Right cardiac atrium (tissue), 5 donors: ENCODE measurements around the gene ABCC1. TPM values are rescaled to one million over a fixed set of nuclear protein-coding genes. Genes with fewer than 3 reads are reported as not detected.
"Not testable (repeated sequence)": the region's sequence is repeated elsewhere in the genome, so short reads cannot be mapped to it uniquely, and the experiment has no call there.

ENCODE experiments used
- ATAC-seq, 2 donors: fragments of 200-7000 bp; cut with Tn5 transposase; one replicate each; pipeline versions ENCODE4 v1.8.0 to v1.9.1; 2020; ENCODE audit warnings: moderate library complexity in 2 of 2, mild to moderate bottlenecking in 1 of 2
- DNase-seq, 3 donors: peaks; one replicate each; pipeline ENCODE4 v3.0.0-alpha.2; 2020
- H3K27ac ChIP-seq: one replicate; pipeline ENCODE4 v1.5.1; 2013; ENCODE audit warnings: mild to moderate bottlenecking, low read length, control low read depth, moderate library complexity
- H3K27me3 ChIP-seq: one replicate; pipeline ENCODE4 v1.6.1; 2013; ENCODE audit not compliant: control insufficient read depth, insufficient read depth
- H3K4me1 ChIP-seq: one replicate; pipeline ENCODE4 v1.6.1; 2013; ENCODE audit warnings: low read length; ENCODE audit not compliant: control insufficient read depth, insufficient read depth
- H3K4me3 ChIP-seq: one replicate; pipeline ENCODE4 v1.5.1; 2013; ENCODE audit warnings: low read length, control low read depth
- H3K9me3 ChIP-seq: one replicate; pipeline ENCODE4 v1.6.1; 2013; ENCODE audit warnings: low read length; ENCODE audit not compliant: control insufficient read depth
- WGBS: extraction: QIAGEN DNeasy Blood & Tissue Kit; methylation state at CpG from one replicate; pipeline ENCODE4 v1.1.7; 2013; 5-methylcytosine and 5-hydroxymethylcytosine counted together
- intact Hi-C, 4 donors: fragments of 100-400 bp; cut with DNase I; formaldehyde crosslinking; loops; one replicate each; pipeline versions ENCODE4 v1.11.0 to v1.14.0; 2022 to 2023
- polyA plus RNA-seq: library from polyadenylated mRNA; stranded (reverse); fragments of 200-250 nt; gene quantifications from one replicate; pipeline ENCODE4 v1.2.3, GENCODE V29; 2013
- total RNA-seq, 4 donors: library from RNA; stranded (reverse); fragmentation: NEBNext Ultra II Directional; extraction: Animal tissue kit (Norgen Biotek cat#: 25700); gene quantifications; one replicate each; pipeline ENCODE4 v1.2.1, GENCODE V29; 2021
- donor health status: healthy with polysubstance abuse.
- donor health status: DM: no; HTN: yes; CAD: no.
- donor health status: DM: no; HTN: no; CAD: no.
- donor health status: DM: no; HTN: yes; CAD: no; lungs with severe emphysema.
- donor health status: DM: yes; HTN: yes; CAD: no.

Gene ABCC1
- total and polyA plus RNA-seq, 5 donors = 9.7 to 30.9 (median 24.4) TPM

DNA sequence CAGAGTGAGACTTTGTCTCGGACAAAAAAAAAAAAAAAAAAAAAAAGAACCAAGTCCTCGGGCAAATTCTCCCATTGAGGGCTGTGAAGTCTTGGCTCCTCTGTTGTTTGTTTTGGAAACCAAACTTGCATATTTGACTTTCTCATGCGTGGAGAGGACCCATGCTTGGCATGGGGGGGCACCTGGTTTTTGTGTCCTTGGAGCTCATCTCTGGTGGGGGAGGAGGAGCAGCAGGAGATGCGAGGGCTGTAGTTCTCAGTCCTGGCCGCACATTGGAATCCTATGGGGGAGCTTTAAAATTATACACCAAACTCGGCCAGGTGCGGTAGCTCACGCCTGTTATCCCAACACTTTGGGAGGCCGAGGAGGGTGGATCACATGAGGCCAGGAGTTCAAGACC is 199.3 kb downstream of the ABCC1 start:
- H3K27ac ChIP-seq = no peak overlapping the region
- ATAC-seq = no peak
- WGBS = 78% methylated on average over 9 of the region's 9 CpGs
- intact Hi-C loops = no loop called here
- no peaks in the 10 kb centered on the region for H3K27me3 ChIP-seq
- no peaks in the 10 kb centered on the region for H3K9me3 ChIP-seq
- H3K4me3 ChIP-seq = no peak overlapping the region
- no peak for DNase-seq
- H3K4me1 ChIP-seq = peaks cover 4% of the 10 kb centered on the region

DNA sequence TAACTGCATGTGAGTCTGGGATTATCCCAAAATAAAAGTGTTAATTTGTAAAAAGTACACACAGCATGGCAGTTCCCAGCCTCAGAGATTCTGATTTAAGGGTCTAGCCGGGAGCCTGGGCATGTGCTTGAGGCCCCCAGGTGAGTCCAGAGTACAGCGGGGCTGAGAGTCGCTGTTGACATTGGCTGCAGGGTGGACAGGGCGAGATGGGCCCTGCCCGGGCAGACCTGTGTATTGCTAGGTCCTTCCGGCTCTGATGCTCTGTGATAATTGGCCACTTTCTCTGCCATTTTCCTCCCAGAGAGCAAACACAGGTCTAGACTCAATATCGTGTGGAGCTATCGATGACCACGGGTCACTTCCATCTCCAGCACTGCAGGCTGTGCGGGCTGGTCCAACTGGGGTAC is 200.3 kb downstream of the ABCC1 start:
- ATAC-seq = peak; percentile 16 to 19
- peaks cover 4% of the 10 kb centered on the region for H3K4me1 ChIP-seq
- 76% methylated on average over 10 of the region's 10 CpGs for WGBS
- peak overlapping the region; percentile 34 for H3K27ac ChIP-seq
- H3K4me3 ChIP-seq = no peak overlapping the region
- intact Hi-C loops = no loop called here
- H3K9me3 ChIP-seq = no peaks in the 10 kb centered on the region
- no peak for DNase-seq
- no peaks in the 10 kb centered on the region for H3K27me3 ChIP-seq

GRCh38 chr16:16150117-16150877 is 200.9 kb downstream of the ABCC1 start:
- Histone ChIP-seq H3K27me3 (no peaks in the 10 kb centered on the region), H3K4me1 (peaks cover 4% of the 10 kb centered on the region), H3K9me3 (no peaks in the 10 kb centered on the region), H3K27ac (peak overlapping the region; percentile 34), H3K4me3 (no peak overlapping the region)
- peak; percentile 64 to 91 (median 88) for DNase-seq
- peak; percentile 75 to 89 for ATAC-seq
- WGBS = 22% methylated on average over 28 of the region's 28 CpGs
- intact Hi-C loops = no loop called here

DNA sequence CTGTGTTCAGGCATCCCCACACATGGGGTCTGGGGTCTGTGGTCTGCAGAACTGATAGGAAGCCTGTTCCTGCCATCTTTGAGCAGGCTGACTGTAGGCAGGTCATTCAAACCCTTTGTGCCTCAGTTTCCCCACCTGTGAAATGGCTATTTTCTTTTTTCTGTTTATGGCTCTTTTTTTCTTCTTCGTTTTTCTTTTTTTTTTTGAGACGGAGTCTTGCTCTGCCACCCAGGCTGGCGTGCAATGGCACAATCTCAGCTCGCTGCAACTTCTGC is 201.4 kb downstream of the ABCC1 start:
- H3K4me1 ChIP-seq = peaks cover 4% of the 10 kb centered on the region
- no peaks in the 10 kb centered on the region for H3K27me3 ChIP-seq
- intact Hi-C loops = no loop called here
- H3K9me3 ChIP-seq = no peaks in the 10 kb centered on the region
- DNase-seq (no peak), ATAC-seq (no peak)
- 93% methylated on average over 4 of the region's 4 CpGs for WGBS
- peak overlapping the region; percentile 5 for H3K27ac ChIP-seq
- no peak overlapping the region for H3K4me3 ChIP-seq

GRCh38 chr16:16151315-16151714 is 201.9 kb downstream of the ABCC1 start:
- H3K27ac ChIP-seq = no peak overlapping the region
- H3K27me3 ChIP-seq = no peaks in the 10 kb centered on the region
- ATAC-seq = no peak
- no peak for DNase-seq
- H3K4me1 ChIP-seq = peaks cover 4% of the 10 kb centered on the region
- no peak overlapping the region for H3K4me3 ChIP-seq
- no peaks in the 10 kb centered on the region for H3K9me3 ChIP-seq
- 87% methylated on average over 8 of the region's 8 CpGs for WGBS
- intact Hi-C loops = no loop called here

DNA sequence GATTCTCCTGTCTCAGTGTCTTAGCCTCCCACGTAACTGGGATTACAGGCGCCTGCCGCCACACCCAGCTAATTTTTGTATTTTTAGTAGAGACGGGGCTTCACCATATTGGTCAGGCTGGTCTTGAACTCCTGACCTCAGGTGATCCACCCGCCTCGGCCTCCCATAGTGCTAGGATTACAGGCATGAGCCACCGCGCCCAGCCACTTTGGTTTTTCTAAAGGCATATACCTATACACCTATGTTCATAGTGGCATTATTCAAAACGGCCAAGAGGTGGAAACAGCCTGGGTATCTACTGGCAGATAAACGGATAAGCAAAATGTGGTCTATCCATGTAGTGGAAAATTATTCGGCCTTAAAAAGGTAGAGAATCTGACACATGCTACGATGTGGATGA is 203.6 kb downstream of the ABCC1 start:
- H3K4me1 ChIP-seq, H3K27me3 ChIP-seq, H3K27ac ChIP-seq, H3K4me3 ChIP-seq, intact Hi-C loops, H3K9me3 ChIP-seq, ATAC-seq, DNase-seq: not testable (repeated sequence)
- WGBS = 93% methylated on average over 12 of the region's 12 CpGs

GRCh38 chr16:16154281-16154951 is 205.0 kb downstream of the ABCC1 start:
- intact Hi-C loops = no loop called here
- WGBS = 79% methylated on average over 18 of the region's 18 CpGs
- no peak for DNase-seq
- Histone ChIP-seq H3K4me3 (no peak overlapping the region), H3K27ac (no peak overlapping the region), H3K27me3 (no peaks in the 10 kb centered on the region), H3K4me1 (no peaks in the 10 kb centered on the region), H3K9me3 (no peaks in the 10 kb centered on the region)
- no peak for ATAC-seq

DNA sequence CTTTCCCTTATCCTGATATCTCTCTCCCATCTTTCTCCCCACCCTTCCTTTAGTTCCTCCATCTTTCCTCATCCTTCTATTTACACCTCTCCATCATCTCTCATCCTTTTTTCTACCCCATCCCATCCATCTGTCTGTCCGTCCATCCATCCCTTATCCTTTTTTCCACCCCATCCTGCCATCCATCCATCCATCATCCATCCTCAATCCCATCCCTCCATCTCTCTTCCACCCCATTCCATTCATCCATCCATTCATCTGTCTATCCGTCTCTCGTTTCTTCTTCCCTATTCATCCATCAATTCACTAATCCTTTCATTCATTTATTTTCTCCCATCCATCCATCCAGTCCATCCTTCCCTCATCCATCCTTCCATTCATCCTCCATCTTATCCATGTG is 205.8 kb downstream of the ABCC1 start:
- ATAC-seq (no peak), DNase-seq (no peak)
- WGBS = 91% methylated on average over 3 of the region's 3 CpGs
- H3K27ac ChIP-seq = no peak overlapping the region
- no peaks in the 10 kb centered on the region for H3K27me3 ChIP-seq
- no peak overlapping the region for H3K4me3 ChIP-seq
- no peaks in the 10 kb centered on the region for H3K9me3 ChIP-seq
- H3K4me1 ChIP-seq = no peaks in the 10 kb centered on the region
- intact Hi-C loops = no loop called here

GRCh38 chr16:16157166-16157565 is 207.8 kb downstream of the ABCC1 start:
- intact Hi-C loops = no loop called here
- no peaks in the 10 kb centered on the region for H3K9me3 ChIP-seq
- no peak overlapping the region for H3K27ac ChIP-seq
- DNase-seq = no peak
- H3K27me3 ChIP-seq = no peaks in the 10 kb centered on the region
- no peaks in the 10 kb centered on the region for H3K4me1 ChIP-seq
- 91% methylated on average over 1 of the region's 1 CpG for WGBS
- ATAC-seq = no peak
- H3K4me3 ChIP-seq = no peak overlapping the region

GRCh38 chr16:16158082-16158658 is 208.8 kb downstream of the ABCC1 start:
- intact Hi-C loops = no loop called here
- no peaks in the 10 kb centered on the region for H3K4me1 ChIP-seq
- no peaks in the 10 kb centered on the region for H3K9me3 ChIP-seq
- WGBS = 86% methylated on average over 4 of the region's 4 CpGs
- ATAC-seq = no peak
- H3K27ac ChIP-seq = no peak overlapping the region
- no peak for DNase-seq
- H3K27me3 ChIP-seq = no peaks in the 10 kb centered on the region
- no peak overlapping the region for H3K4me3 ChIP-seq

- no peak for DNase-seq
- ATAC-seq = no peak
- WGBS = 88% methylated on average over 3 of the region's 3 CpGs
These were observed 209.4 kb downstream of the ABCC1 start for GRCh38 chr16:16158741-16159374.

More at GRCh38 chr16:16158741-16159374, 209.4 kb downstream of the ABCC1 start:
- Histone ChIP-seq H3K4me3 (no peak overlapping the region), H3K27me3 (no peaks in the 10 kb centered on the region), H3K27ac (no peak overlapping the region), H3K9me3 (no peaks in the 10 kb centered on the region), H3K4me1 (no peaks in the 10 kb centered on the region)
- intact Hi-C loops = no loop called here
